ENCODE data around the gene RASGRF1. TPM values are rescaled to one million over a fixed set of nuclear protein-coding genes. Genes with fewer than 3 reads are reported as not detected.

Gene RASGRF1
- total and polyA plus RNA-seq, 2 experiments from 2014 or later = 0.05 to 0.24 TPM

DNA sequence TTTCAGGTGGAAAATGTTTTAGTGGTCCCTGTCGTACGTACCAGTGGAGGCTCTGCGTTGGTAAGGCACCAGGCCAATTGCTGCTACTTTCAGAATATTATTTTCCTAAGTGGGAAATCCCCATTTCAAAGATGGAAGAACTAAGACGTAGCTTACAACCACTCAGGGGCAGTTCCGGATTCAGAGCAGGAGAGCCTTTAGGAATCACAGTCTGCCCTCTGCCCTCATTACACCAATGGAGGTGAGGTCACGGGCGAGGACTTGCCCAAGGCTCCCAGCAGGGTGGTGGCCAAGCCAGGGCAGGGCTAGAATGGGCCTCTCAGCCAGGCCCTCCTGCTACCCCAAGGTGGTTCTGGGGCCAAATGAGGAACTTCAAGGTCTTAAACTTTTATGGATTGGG is 72.6 kb downstream of the RASGRF1 start:
- no peak overlapping the region for H3K27ac Mint-ChIP-seq
- H3K36me3 Mint-ChIP-seq (ENCODE audit: low read depth) = no peaks in the 10 kb centered on the region
- DNase-seq (ENCODE audit: low spot score) = no peak
- Histone ChIP-seq H3K27me3 (ENCODE audit: insufficient read depth) (no peaks in the 10 kb centered on the region), H3K4me3 (no peak overlapping the region), H4K20me1 (replicated peaks; ENCODE audit: insufficient read depth) (no peaks in the 10 kb centered on the region), H3K27ac (ENCODE audit: low read depth) (no peak overlapping the region), H3K9me2 (ENCODE audit: insufficient read depth) (no peaks in the 10 kb centered on the region), H2AFZ (no peak overlapping the region), H3K79me2 (replicated peaks; ENCODE audit: insufficient read depth) (no peaks in the 10 kb centered on the region), H3K36me3 (ENCODE audit: insufficient read depth) (no peaks in the 10 kb centered on the region), H3K4me2 (no peak overlapping the region), H3K4me1 (ENCODE audit: insufficient read depth) (no peaks in the 10 kb centered on the region), H3F3A (replicated peaks; ENCODE audit: low read depth) (no peaks in the 10 kb centered on the region)
- no peak overlapping the region for H3K4me3 Mint-ChIP-seq
- no peak for ATAC-seq
- H3K4me1 Mint-ChIP-seq = no peaks in the 10 kb centered on the region
- no peak for TF ChIP-seq POLR2AphosphoS5 (IDR thresholded peaks at IDR 0.05; ENCODE audit: low read depth)
- no peak for TF ChIP-seq ZNF331 (CRISPR knock-in tag; IDR thresholded peaks at IDR 0.05; ENCODE audit: low read depth)
- no peak for TF ChIP-seq EZH2phosphoT487 (IDR thresholded peaks at IDR 0.05; ENCODE audit: unreplicated experiment)
- TF ChIP-seq EZH2 (IDR thresholded peaks at IDR 0.05; ENCODE audit: low read depth, unreplicated experiment) = no peak
- TF ChIP-seq, protein P1, sequence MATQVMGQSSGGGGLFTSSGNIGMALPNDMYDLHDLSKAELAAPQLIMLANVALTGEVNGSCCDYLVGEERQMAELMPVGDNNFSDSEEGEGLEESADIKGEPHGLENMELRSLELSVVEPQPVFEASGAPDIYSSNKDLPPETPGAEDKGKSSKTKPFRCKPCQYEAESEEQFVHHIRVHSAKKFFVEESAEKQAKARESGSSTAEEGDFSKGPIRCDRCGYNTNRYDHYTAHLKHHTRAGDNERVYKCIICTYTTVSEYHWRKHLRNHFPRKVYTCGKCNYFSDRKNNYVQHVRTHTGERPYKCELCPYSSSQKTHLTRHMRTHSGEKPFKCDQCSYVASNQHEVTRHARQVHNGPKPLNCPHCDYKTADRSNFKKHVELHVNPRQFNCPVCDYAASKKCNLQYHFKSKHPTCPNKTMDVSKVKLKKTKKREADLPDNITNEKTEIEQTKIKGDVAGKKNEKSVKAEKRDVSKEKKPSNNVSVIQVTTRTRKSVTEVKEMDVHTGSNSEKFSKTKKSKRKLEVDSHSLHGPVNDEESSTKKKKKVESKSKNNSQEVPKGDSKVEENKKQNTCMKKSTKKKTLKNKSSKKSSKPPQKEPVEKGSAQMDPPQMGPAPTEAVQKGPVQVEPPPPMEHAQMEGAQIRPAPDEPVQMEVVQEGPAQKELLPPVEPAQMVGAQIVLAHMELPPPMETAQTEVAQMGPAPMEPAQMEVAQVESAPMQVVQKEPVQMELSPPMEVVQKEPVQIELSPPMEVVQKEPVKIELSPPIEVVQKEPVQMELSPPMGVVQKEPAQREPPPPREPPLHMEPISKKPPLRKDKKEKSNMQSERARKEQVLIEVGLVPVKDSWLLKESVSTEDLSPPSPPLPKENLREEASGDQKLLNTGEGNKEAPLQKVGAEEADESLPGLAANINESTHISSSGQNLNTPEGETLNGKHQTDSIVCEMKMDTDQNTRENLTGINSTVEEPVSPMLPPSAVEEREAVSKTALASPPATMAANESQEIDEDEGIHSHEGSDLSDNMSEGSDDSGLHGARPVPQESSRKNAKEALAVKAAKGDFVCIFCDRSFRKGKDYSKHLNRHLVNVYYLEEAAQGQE (IDR thresholded peaks at IDR 0.05; ENCODE audit: unreplicated experiment) = no peak
- TF ChIP-seq CREB1 (CRISPR knock-in tag; IDR thresholded peaks at IDR 0.05; ENCODE audit: low read depth) = no peak
- TF ChIP-seq, protein P2, sequence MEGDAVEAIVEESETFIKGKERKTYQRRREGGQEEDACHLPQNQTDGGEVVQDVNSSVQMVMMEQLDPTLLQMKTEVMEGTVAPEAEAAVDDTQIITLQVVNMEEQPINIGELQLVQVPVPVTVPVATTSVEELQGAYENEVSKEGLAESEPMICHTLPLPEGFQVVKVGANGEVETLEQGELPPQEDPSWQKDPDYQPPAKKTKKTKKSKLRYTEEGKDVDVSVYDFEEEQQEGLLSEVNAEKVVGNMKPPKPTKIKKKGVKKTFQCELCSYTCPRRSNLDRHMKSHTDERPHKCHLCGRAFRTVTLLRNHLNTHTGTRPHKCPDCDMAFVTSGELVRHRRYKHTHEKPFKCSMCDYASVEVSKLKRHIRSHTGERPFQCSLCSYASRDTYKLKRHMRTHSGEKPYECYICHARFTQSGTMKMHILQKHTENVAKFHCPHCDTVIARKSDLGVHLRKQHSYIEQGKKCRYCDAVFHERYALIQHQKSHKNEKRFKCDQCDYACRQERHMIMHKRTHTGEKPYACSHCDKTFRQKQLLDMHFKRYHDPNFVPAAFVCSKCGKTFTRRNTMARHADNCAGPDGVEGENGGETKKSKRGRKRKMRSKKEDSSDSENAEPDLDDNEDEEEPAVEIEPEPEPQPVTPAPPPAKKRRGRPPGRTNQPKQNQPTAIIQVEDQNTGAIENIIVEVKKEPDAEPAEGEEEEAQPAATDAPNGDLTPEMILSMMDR (conservative IDR thresholded peaks at IDR 0.05; ENCODE audit: low read depth in 2 of 2) = no peak
- TF ChIP-seq JUNB (IDR thresholded peaks at IDR 0.05; ENCODE audit: unreplicated experiment) = no peak
- TF ChIP-seq ETS1 (IDR thresholded peaks at IDR 0.05) = no peak
- TF ChIP-seq NANOG (IDR thresholded peaks at IDR 0.05; ENCODE audit: borderline replicate concordance) = no peak
- TF ChIP-seq ZNF114 (CRISPR knock-in tag; IDR thresholded peaks at IDR 0.05) = no peak
- TF ChIP-seq ZNF462 (CRISPR knock-in tag; IDR thresholded peaks at IDR 0.05) = no peak
- no peak for TF ChIP-seq STAT1 (IDR thresholded peaks at IDR 0.05; ENCODE audit: unreplicated experiment)
- no peaks in the 10 kb centered on the region for H3K9me3 Mint-ChIP-seq
- H3K27me3 Mint-ChIP-seq (ENCODE audit: insufficient read depth, low read depth, poor library complexity) = peaks cover 1% of the 10 kb centered on the region

Data from GM23338 (cell line).